Panc1 (cell line): ENCODE data around the gene MAP3K4.

Experiments
- POLR2AphosphoS5 ChIP-seq: IDR thresholded peaks from 2 replicates; pipeline ENCODE4 v1.6.1; 2012; ENCODE audit warnings: mild to moderate bottlenecking, low read depth, low read length, moderate library complexity
- TF ChIP-seq, protein P1 (sequence below): fragments of 450-650 bp; IDR thresholded peaks from 2 replicates; pipeline ENCODE4 v1.5.1; 2017; ENCODE audit warnings: mild to moderate bottlenecking

DNA sequence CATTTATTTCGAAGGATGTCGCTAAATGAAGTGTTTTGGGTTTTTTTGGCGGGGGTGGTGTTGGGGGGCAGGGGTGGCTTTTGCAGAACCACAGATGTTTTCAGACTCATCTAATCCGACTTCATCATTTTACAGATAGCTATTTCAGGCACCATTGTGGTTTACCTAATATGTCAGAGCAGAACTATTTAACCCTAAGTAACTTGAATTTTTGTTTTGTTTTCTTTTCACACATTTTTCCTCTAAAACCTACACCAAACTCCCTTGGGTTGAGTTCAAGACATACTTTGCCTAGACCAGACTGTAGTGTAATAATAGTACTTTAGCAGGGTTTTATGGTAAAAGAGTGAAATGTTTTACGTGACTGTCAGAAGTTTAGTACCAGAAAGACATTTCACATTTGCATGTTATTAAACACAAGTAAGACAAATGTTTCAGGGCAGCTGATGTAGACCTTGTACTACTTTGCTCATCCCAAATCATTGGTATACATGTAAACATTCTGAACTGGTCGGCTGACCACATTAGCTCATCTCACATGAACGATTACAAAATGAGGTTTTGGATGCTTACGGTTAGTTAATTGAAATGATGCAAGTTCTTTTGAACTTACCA, 37.7 kb downstream of the MAP3K4 start:
- TF ChIP-seq, protein P1, sequence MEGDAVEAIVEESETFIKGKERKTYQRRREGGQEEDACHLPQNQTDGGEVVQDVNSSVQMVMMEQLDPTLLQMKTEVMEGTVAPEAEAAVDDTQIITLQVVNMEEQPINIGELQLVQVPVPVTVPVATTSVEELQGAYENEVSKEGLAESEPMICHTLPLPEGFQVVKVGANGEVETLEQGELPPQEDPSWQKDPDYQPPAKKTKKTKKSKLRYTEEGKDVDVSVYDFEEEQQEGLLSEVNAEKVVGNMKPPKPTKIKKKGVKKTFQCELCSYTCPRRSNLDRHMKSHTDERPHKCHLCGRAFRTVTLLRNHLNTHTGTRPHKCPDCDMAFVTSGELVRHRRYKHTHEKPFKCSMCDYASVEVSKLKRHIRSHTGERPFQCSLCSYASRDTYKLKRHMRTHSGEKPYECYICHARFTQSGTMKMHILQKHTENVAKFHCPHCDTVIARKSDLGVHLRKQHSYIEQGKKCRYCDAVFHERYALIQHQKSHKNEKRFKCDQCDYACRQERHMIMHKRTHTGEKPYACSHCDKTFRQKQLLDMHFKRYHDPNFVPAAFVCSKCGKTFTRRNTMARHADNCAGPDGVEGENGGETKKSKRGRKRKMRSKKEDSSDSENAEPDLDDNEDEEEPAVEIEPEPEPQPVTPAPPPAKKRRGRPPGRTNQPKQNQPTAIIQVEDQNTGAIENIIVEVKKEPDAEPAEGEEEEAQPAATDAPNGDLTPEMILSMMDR = no peak
- TF ChIP-seq POLR2AphosphoS5 = no peak
